NCI-H526 treated with DMSO at 0.1 percent for 48 hours (cell line): ENCODE measurements around the gene TRMT44.

ENCODE experiments used
- DNase-seq: peaks from one replicate; lab custom pipeline; 2025; lab: John Stamatoyannopoulos, UW

Gene TRMT44

DNA sequence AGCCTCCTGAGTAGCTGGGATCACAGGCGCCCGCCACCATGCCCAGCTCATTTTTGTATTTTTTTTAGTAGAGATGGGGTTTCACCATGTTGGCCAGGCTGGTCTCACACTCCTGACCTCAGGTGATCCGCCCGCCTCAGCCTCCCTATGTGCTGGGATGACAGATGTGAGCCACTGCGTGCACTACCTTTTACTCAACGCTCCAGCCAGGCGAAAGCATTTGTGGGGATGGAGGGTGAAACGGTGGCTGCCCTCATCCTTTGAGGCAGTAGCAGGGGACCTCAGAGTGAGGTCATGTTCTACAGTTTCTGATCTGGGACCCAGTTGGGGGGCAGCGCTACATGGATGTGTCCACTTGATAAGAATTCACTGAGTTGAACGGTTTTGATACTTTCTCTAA lies 73.8 kb downstream of the TRMT44 start:
- DNase-seq, result no peak

GRCh38 chr4:8515316-8516060 lies 74.9 kb downstream of the TRMT44 start:
- no peak for DNase-seq

DNA sequence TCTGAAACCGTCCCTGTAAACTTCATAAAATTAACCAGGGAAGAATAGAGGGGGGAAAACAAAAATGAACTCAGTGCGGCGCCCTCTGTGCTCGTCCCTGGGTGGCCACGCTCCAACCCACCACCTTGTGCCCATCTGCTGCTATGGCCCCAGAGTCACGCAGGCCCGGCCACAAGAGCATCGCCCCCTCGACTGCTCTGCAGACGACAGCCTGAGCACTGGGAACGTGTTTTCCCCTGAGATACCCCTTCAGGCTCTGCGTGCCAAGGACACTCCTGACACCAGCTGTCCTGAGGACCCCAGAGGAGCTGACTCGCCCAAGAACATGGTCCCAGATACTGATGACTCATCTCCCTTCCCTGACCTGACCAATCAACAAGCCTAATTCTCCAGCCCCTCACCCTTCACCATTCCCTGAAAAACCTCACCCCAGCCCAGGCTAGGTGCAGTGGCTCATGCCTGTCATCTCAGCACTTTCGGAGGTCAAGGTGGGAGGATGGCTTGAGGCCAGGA lies 75.5 kb downstream of the TRMT44 start:
- no peak for DNase-seq

- DNase-seq, result no peak
Measured at GRCh38 chr4:8516996-8517550, 76.5 kb downstream of the TRMT44 start.

- DNase-seq, result no peak
Measured at GRCh38 chr4:8517946-8518345, 77.4 kb downstream of the TRMT44 start.

- DNase-seq, result no peak
Measured at GRCh38 chr4:8522160-8523120, 81.9 kb downstream of the TRMT44 start.

GRCh38 chr4:8523175-8523574 lies 82.6 kb downstream of the TRMT44 start:
- DNase-seq, result no peak

DNA sequence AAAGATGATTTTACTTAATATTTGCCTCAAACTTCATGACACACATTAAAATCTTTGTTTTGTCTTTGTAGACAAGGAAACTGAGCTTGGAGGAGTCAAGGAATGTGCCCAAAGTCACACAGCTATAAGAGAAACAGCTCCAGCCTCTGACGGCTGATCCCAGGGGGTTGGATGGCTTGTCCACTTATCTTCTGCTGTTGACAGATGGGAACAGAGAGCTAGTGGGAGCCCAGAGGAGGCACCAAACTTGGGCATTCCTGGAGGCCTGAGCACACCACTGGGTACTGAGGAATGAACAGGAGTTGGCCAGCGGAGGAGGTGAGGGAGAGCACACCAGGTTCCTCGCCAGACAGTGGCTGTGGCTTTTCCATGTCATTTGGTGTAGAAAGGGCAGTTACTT lies 83.2 kb downstream of the TRMT44 start:
- no peak for DNase-seq

DNA sequence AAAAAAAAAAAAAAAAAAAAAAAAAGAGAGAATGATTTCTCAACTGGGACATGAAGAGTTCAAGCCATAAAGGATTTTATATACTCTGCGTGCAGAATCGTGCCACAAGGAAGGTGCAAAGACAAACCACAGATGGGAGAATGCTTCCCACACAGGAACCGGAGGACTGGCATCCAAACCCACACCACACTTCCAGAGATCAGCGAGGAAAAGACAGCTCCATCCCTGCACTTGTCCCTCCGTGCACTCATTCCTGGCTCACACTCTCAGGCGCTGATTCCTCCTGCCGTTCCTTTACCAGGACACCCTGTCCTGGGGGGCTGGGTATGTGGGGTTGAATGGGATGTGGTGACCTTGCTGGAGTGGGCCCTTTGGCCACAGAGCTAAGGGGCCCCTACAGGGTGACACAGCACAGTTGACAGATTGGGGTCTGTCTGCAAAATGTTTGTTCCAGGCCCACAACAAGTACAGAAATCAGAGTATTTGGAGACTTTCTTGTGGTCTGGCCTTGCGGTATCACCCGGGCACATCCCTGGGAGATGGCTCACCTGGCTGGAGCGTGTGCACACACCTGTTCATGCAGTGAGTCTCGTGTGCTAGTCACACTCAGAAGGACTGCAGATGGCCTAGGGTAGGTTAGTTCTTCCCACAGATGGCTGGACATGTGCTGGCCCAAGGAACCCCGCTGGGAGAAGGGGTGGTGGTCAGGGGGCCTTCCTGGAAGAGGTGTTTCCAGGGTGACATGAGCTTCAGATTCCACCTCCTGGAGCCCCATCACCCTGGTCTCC lies 84.2 kb downstream of the TRMT44 start:
- DNase-seq, result no peak

- no peak for DNase-seq
Measured at GRCh38 chr4:8525383-8526120, 85.0 kb downstream of the TRMT44 start.
